CD4-positive, alpha-beta T cell treated with Interleukin-6 at 100 ng/mL for 8 hours (primary cell): ENCODE measurements around the gene LBHD2.
"Not testable (repeated sequence)": the region's sequence is repeated elsewhere in the genome, so short reads cannot be mapped to it uniquely, and the experiment has no call there.

ENCODE experiments used
- DNase-seq: peaks from one replicate; pipeline ENCODE4 v3.0.0-alpha.2; 2020; ENCODE audit warnings: mixed read lengths, low spot score

Gene LBHD2

GRCh38 chr14:103084021-103084919 is at the start of gene LBHD2:
Gene LBHD2, plus strand, starts transcription at chr14:103084210. Its CDS starts 1,803 bp downstream, at chr14:103086013.
- DNase-seq: no peak

GRCh38 chr14:103041464-103041863 is 42.5 kb upstream of the LBHD2 start:
- DNase-seq: no peak

GRCh38 chr14:103043257-103044015 is 40.6 kb upstream of the LBHD2 start:
- no peak for DNase-seq

GRCh38 chr14:103045371-103045869 is 38.6 kb upstream of the LBHD2 start:
- no peak for DNase-seq

- DNase-seq: not testable (repeated sequence)
Measured at GRCh38 chr14:103047453-103047852, 36.6 kb upstream of the LBHD2 start.

- DNase-seq: no peak
Measured at GRCh38 chr14:103050935-103051334, 33.1 kb upstream of the LBHD2 start.

GRCh38 chr14:103052407-103052806 is 31.6 kb upstream of the LBHD2 start:
- no peak for DNase-seq

- no peak for DNase-seq
Measured at GRCh38 chr14:103055695-103056094, 28.3 kb upstream of the LBHD2 start.

- DNase-seq: no peak
Measured at GRCh38 chr14:103056322-103057027, 27.5 kb upstream of the LBHD2 start.

- no peak for DNase-seq
Measured at GRCh38 chr14:103057028-103057371, 27.0 kb upstream of the LBHD2 start.

GRCh38 chr14:103057372-103058163 is 26.4 kb upstream of the LBHD2 start, which contains the start of gene CDC42BPB:
Gene CDC42BPB, minus strand, starts transcription at chr14:103057549. Its CDS starts 376 bp downstream, at chr14:103057173.
- peak; percentile 55 for DNase-seq

- DNase-seq: no peak
Measured at GRCh38 chr14:103058164-103059055, 25.6 kb upstream of the LBHD2 start.

GRCh38 chr14:103059556-103059955 is 24.5 kb upstream of the LBHD2 start:
- DNase-seq: no peak

GRCh38 chr14:103061482-103061976 is 22.5 kb upstream of the LBHD2 start:
- no peak for DNase-seq

- DNase-seq: no peak
Measured at GRCh38 chr14:103064436-103064835, 19.6 kb upstream of the LBHD2 start.

- no peak for DNase-seq
Measured at GRCh38 chr14:103064978-103065377, 19.0 kb upstream of the LBHD2 start.

- DNase-seq: no peak
Measured at GRCh38 chr14:103065861-103066260, 18.1 kb upstream of the LBHD2 start.

GRCh38 chr14:103066399-103066798 is 17.6 kb upstream of the LBHD2 start:
- no peak for DNase-seq

- no peak for DNase-seq
Measured at GRCh38 chr14:103067231-103067954, 16.6 kb upstream of the LBHD2 start.
